Calu3 (cell line): Measurements from ENCODE around the gene HSPB3. TPM values are rescaled to one million over a fixed set of nuclear protein-coding genes. Genes with fewer than 3 reads are reported as not detected.
"Not testable (repeated sequence)": the region's sequence is repeated elsewhere in the genome, so short reads cannot be mapped to it uniquely, and the experiment has no call there.

ENCODE experiments used
- BruUV-seq: library from RNA; stranded (reverse); fragments of 400-500 nt; replicated peaks from 2 replicates; lab custom pipeline; 2021; lab: Mats Ljungman, UMichigan
- CTCF ChIA-PET: fragments of 300-600 bp; sonication (Branson Sonifier 250); formaldehyde crosslinking; loops from one replicate; lab custom pipeline; 2022; ENCODE audit warnings: antibody characterized with exemption; lab: Charles Lee
- DNase-seq: peaks from one replicate; pipeline ENCODE4 v3.0.0; 2022
- H3K27ac Mint-ChIP-seq: one replicate; pipeline ENCODE4 v1.8.0; 2022; ENCODE audit warnings: mixed read lengths; ENCODE audit not compliant: unreplicated experiment
- H3K27me3 Mint-ChIP-seq: one replicate; pipeline ENCODE4 v1.8.0; 2022; ENCODE audit warnings: mixed read lengths; ENCODE audit not compliant: unreplicated experiment
- H3K36me3 Mint-ChIP-seq: one replicate; pipeline ENCODE4 v1.8.0; 2022; ENCODE audit warnings: mild to moderate bottlenecking, moderate library complexity, mixed read lengths; ENCODE audit not compliant: insufficient read depth, unreplicated experiment
- H3K4me1 Mint-ChIP-seq: one replicate; pipeline ENCODE4 v1.8.0; 2022; ENCODE audit warnings: mild to moderate bottlenecking, low read depth, mixed read lengths; ENCODE audit not compliant: unreplicated experiment
- H3K4me3 Mint-ChIP-seq: one replicate; pipeline ENCODE4 v1.8.0; 2022; ENCODE audit warnings: mild to moderate bottlenecking, low read depth, moderate library complexity, mixed read lengths; ENCODE audit not compliant: unreplicated experiment
- H3K9me3 Mint-ChIP-seq: one replicate; pipeline ENCODE4 v1.8.0; 2022; ENCODE audit warnings: low read depth, mixed read lengths; ENCODE audit not compliant: unreplicated experiment
- intact Hi-C: fragments of 100-400 bp; cut with micrococcal nuclease; formaldehyde crosslinking; loops from one replicate; pipeline ENCODE4 v1.10.0; 2022; ENCODE audit not compliant: unreplicated experiment
- total RNA-seq: library from RNA; stranded (reverse); gene quantifications from 2 replicates; pipeline ENCODE4 v1.2.3, GENCODE V29; 2022
- TF ChIP-seq, protein P1 (sequence below): fragments of 200-600 bp; IDR thresholded peaks from one replicate; pipeline ENCODE4 v1.8.0; 2022; ENCODE audit warnings: antibody characterized with exemption; ENCODE audit not compliant: unreplicated experiment

The HSPB3 gene
- total RNA-seq, 1 experiment from 2014 or later, result not detected

GRCh38 chr5:54425258-54425657 lies 30.2 kb upstream of the HSPB3 start:
- TF ChIP-seq, protein P1, sequence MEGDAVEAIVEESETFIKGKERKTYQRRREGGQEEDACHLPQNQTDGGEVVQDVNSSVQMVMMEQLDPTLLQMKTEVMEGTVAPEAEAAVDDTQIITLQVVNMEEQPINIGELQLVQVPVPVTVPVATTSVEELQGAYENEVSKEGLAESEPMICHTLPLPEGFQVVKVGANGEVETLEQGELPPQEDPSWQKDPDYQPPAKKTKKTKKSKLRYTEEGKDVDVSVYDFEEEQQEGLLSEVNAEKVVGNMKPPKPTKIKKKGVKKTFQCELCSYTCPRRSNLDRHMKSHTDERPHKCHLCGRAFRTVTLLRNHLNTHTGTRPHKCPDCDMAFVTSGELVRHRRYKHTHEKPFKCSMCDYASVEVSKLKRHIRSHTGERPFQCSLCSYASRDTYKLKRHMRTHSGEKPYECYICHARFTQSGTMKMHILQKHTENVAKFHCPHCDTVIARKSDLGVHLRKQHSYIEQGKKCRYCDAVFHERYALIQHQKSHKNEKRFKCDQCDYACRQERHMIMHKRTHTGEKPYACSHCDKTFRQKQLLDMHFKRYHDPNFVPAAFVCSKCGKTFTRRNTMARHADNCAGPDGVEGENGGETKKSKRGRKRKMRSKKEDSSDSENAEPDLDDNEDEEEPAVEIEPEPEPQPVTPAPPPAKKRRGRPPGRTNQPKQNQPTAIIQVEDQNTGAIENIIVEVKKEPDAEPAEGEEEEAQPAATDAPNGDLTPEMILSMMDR, result no peak
- CTCF ChIA-PET, result no interaction called here
- intact Hi-C loops, result no loop called here
- no peaks in the 10 kb centered on the region for H3K9me3 Mint-ChIP-seq
- DNase-seq, result no peak
- no TSS peak for BruUV-seq
- H3K27me3 Mint-ChIP-seq, result peaks cover 56% of the 10 kb centered on the region
- H3K4me1 Mint-ChIP-seq, result no peaks in the 10 kb centered on the region
- H3K4me3 Mint-ChIP-seq, result no peak overlapping the region
- H3K27ac Mint-ChIP-seq, result no peak overlapping the region
- H3K36me3 Mint-ChIP-seq, result no peaks in the 10 kb centered on the region

- H3K9me3 Mint-ChIP-seq, result no peaks in the 10 kb centered on the region
- H3K4me1 Mint-ChIP-seq, result no peaks in the 10 kb centered on the region
- TF ChIP-seq, protein P1, result no peak
- peaks cover 66% of the 10 kb centered on the region for H3K27me3 Mint-ChIP-seq
- DNase-seq, result no peak
- no peak overlapping the region for H3K4me3 Mint-ChIP-seq
- no peaks in the 10 kb centered on the region for H3K36me3 Mint-ChIP-seq
- H3K27ac Mint-ChIP-seq, result no peak overlapping the region
- CTCF ChIA-PET, result no interaction called here
- BruUV-seq, result no TSS peak
- intact Hi-C loops, result no loop called here
Measured at GRCh38 chr5:54426209-54426608, 29.3 kb upstream of the HSPB3 start.

DNA sequence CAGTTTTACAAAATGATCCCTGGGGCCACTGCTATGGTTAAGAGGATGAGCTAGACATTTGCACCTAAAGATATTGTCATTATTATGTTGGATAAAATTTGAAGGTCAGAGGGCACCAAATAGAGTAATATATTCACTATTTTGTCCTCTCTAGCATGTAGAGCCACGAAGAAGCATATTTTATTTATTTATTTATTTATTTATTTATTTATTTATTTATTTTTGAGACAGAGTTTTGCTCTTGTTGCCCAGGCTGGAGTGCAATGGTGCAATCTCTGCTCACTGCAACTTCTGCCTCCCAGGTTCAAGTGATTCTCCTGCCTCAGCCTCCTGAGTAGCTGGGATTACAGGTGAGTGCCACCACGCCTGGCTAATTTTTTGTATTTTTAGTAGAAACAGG lies 20.8 kb upstream of the HSPB3 start:
- H3K4me1 Mint-ChIP-seq, CTCF ChIA-PET, H3K9me3 Mint-ChIP-seq, H3K36me3 Mint-ChIP-seq, BruUV-seq, intact Hi-C loops, H3K27ac Mint-ChIP-seq, DNase-seq, H3K4me3 Mint-ChIP-seq: not testable (repeated sequence)
- peaks cover 58% of the 10 kb centered on the region for H3K27me3 Mint-ChIP-seq

DNA sequence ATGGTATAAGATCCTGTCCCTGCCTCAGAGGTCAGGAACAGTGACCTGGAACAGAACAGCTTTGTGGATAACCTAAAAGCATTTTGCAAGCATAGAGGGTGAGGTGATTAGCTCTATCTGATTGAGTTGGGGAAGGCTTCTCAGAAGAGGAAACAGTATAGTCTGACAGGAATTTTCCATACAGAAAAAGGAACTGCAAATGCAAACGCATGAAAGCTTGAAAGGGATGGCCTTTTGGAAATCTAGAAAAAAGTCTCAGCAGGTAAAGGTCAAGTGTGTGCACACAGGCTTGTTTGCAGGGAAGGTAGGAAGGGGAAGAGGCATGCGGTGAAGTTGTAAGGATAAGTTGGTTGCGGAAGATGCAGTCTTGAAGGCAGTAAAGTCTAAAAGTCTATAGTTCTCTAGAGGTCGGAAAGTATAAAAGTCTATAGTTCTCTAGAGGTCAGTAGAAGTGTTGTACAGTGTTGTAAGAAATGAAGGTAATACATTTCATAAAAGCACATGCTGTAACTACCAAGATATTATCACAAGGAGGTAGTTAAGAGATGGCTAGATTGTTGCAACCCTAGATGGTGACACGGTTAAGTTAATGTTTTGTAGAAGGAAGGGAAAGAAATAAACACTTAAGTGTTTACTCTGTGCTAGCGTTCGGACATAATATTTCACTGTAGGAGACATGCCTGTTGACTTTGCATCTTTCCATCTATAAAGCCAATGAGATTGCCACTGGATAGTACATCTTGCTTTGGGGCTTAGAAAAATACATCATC lies 16.7 kb upstream of the HSPB3 start:
- no TSS peak for BruUV-seq
- no peaks in the 10 kb centered on the region for H3K4me1 Mint-ChIP-seq
- H3K9me3 Mint-ChIP-seq, result no peaks in the 10 kb centered on the region
- peaks cover 40% of the 10 kb centered on the region for H3K27me3 Mint-ChIP-seq
- intact Hi-C loops, result no loop called here
- H3K36me3 Mint-ChIP-seq, result no peaks in the 10 kb centered on the region
- CTCF ChIA-PET, result no interaction called here
- TF ChIP-seq, protein P1, result no peak
- H3K27ac Mint-ChIP-seq, result no peak overlapping the region
- H3K4me3 Mint-ChIP-seq, result no peak overlapping the region
- DNase-seq, result no peak

- TF ChIP-seq, protein P1, result no peak
- H3K4me1 Mint-ChIP-seq, result no peaks in the 10 kb centered on the region
- no peak overlapping the region for H3K4me3 Mint-ChIP-seq
- no peaks in the 10 kb centered on the region for H3K9me3 Mint-ChIP-seq
- intact Hi-C loops, result no loop called here
- DNase-seq, result no peak
- H3K27me3 Mint-ChIP-seq, result peaks cover 32% of the 10 kb centered on the region
- no peak overlapping the region for H3K27ac Mint-ChIP-seq
- CTCF ChIA-PET, result interaction anchor here (1.2 kb wide), 1 partner anchor 197 kb away, joined by 3 read pairs; no protein-coding TSS in a partner anchor
- no peaks in the 10 kb centered on the region for H3K36me3 Mint-ChIP-seq
- no TSS peak for BruUV-seq
Measured at GRCh38 chr5:54440456-54440893, 15.0 kb upstream of the HSPB3 start.
